Panc1 (cell line): ENCODE results near the gene LLGL2. TPM values are rescaled to one million over a fixed set of nuclear protein-coding genes. Genes with fewer than 3 reads are reported as not detected.

ENCODE experiments used
- ATAC-seq: fragments of 200-7000 bp; cut with Tn5 transposase; 2 replicates; pipeline ENCODE4 v1.9.1; 2020; ENCODE audit warnings: mild to moderate bottlenecking, moderate library complexity
- BruUV-seq: library from RNA; stranded (reverse); fragments of 400-500 nt; replicated peaks from 2 replicates; lab custom pipeline; 2021; lab: Mats Ljungman, UMichigan
- CTCF ChIA-PET: fragments of 300-600 bp; sonication (Branson Sonifier 250); formaldehyde crosslinking; loops from one replicate; lab custom pipeline; 2022; ENCODE audit warnings: antibody characterized with exemption; lab: Charles Lee
- POLR2A ChIA-PET: fragments of 300-600 bp; sonication (Branson Sonifier 250); formaldehyde crosslinking; loops from one replicate; lab custom pipeline; 2022; ENCODE audit warnings: antibody characterized with exemption; lab: Charles Lee
- DNase-seq: peaks from one replicate; pipeline ENCODE4 v3.0.0-alpha.2; 2010; ENCODE audit warnings: low read depth, low spot score
- H3K27ac ChIP-seq: 2 replicates; pipeline ENCODE4 v1.5.1; 2011; ENCODE audit warnings: mild to moderate bottlenecking, low read length, inconsistent platforms
- H3K27me3 ChIP-seq: fragments of 200-500 bp; sonication (Bioruptor generic); 2 replicates; pipeline ENCODE4 v1.6.0; 2014; ENCODE audit warnings: low read length, inconsistent platforms; ENCODE audit not compliant: control insufficient read depth, insufficient read depth
- H3K36me3 ChIP-seq: fragments of 200-500 bp; sonication (Bioruptor generic); 2 replicates; pipeline ENCODE4 v1.5.1; 2014; ENCODE audit warnings: inconsistent platforms, mild to moderate bottlenecking, low read length, moderate library complexity; ENCODE audit not compliant: control insufficient read depth, insufficient read depth
- H3K4me1 ChIP-seq: 2 replicates; pipeline ENCODE4 v1.5.1; 2011; ENCODE audit warnings: inconsistent platforms, mild to moderate bottlenecking, low read length, moderate library complexity; ENCODE audit not compliant: control insufficient read depth, insufficient read depth
- H3K4me3 ChIP-seq, 2 experiments: 2 replicates each; pipeline ENCODE4 v1.5.1; 2011 to 2012; ENCODE audit warnings: low read depth in 2 of 2, low read length in 2 of 2, mild to moderate bottlenecking in 2 of 2, inconsistent platforms in 1 of 2, moderate library complexity in 1 of 2
- H3K9me3 ChIP-seq: fragments of 200-500 bp; sonication (Bioruptor generic); 2 replicates; pipeline ENCODE4 v1.5.1; 2014; ENCODE audit warnings: low read depth, mild to moderate bottlenecking, inconsistent platforms, low read length, moderate library complexity; ENCODE audit not compliant: control insufficient read depth, insufficient read depth
- CTCF ChIP-seq: fragments of 450-650 bp; IDR thresholded peaks from 2 replicates; pipeline ENCODE4 v1.5.1; 2017; ENCODE audit warnings: mild to moderate bottlenecking
- POLR2AphosphoS5 ChIP-seq: IDR thresholded peaks from 2 replicates; pipeline ENCODE4 v1.6.1; 2012; ENCODE audit warnings: mild to moderate bottlenecking, low read depth, low read length, moderate library complexity
- REST ChIP-seq, 2 experiments: IDR thresholded peaks; 2 replicates each; pipeline ENCODE4 v1.6.1; 2011 to 2012; ENCODE audit warnings: low read depth in 2 of 2, control low read depth in 1 of 2, low read length in 1 of 2, mild to moderate bottlenecking in 1 of 2, moderate library complexity in 1 of 2; ENCODE audit not compliant: insufficient read depth in 1 of 2
- SIN3A ChIP-seq: IDR thresholded peaks from 2 replicates; pipeline ENCODE4 v1.6.1; 2012; ENCODE audit warnings: low read depth, mild to moderate bottlenecking, low read length, moderate library complexity, borderline replicate concordance; ENCODE audit not compliant: insufficient read depth
- TCF7L2 ChIP-seq: IDR thresholded peaks from 2 replicates; pipeline ENCODE4 v1.6.1; 2011; ENCODE audit warnings: mild to moderate bottlenecking, low read depth, low read length, inconsistent platforms
- in situ Hi-C: cut with HindIII; loops from 2 replicates; pipeline ENCODE4 v1.10.0; 2016; ENCODE audit warnings: low sequenced_read_pairs, low pct_unique_long_range_greater_than_20kb
- intact Hi-C: fragments of 100-400 bp; cut with micrococcal nuclease; formaldehyde crosslinking; loops from one replicate; pipeline ENCODE4 v1.10.0; 2022; ENCODE audit not compliant: unreplicated experiment
- total RNA-seq: library from RNA; stranded (reverse); gene quantifications from one replicate; pipeline ENCODE4 v1.2.1, GENCODE V29; 2021; ENCODE audit not compliant: unreplicated experiment

The LLGL2 gene
- total RNA-seq, 1 experiment from 2014 or later: 201 TPM

DNA sequence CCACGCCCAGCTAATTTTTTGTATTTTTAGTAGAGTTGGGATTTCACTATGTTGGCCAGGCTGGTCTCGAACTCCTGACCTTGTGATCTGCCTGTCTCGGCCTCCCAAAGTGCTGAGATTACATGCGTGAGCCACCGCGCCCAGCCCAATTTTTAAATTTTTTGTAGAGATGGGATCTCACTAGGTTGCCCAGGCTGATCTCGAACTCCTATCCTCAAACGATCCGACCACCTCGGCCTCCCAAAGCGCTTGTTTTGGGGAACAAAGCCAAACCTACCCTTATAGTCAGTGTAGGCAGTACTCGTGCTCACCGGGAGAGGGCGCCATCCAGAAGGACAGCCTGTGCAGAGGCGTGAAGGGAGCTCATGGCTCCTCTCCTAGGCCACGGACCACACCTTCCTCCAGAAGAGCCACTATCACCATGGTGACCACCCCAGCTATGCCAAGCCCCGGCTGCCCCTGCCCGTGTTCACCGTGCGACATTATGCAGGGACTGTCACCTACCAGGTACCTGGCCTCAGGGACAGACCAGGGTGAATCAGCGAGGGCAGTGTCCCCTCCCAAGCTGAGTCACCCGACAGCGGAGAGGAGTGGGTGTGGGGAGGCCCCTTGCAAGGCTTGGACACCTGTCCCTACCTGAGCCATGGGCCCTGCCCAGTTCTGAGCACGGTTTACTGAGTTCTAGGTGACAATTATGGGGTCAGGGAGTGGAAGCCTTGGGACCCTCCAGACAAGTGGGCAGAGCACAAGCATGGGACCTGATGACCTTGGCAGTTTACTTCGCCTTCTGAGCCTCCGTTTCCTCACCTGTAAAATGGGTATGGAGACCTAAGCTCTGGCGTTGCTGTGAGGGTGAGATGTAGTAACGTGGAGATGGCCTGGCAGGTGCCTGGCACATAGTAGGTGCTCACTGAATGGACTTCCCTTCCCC is 75.8 kb downstream of the LLGL2 start:
- Histone ChIP-seq H3K36me3 (no peaks in the 10 kb centered on the region), H3K4me3 (no peak overlapping the region), H3K27ac (no peak overlapping the region), H3K27me3 (no peaks in the 10 kb centered on the region), H3K4me1 (no peaks in the 10 kb centered on the region), H3K9me3 (no peaks in the 10 kb centered on the region)
- intact Hi-C loops: no loop called here
- TF ChIP-seq SIN3A (no peak), TCF7L2 (no peak), CTCF (peak; percentile 95), POLR2AphosphoS5 (no peak), REST (IDR thresholded peaks at IDR 0.05; ENCODE audit: insufficient read depth in 1 of 2, low read depth in 2 of 2, low read length in 1 of 2) (no peak)
- ChIA-PET POLR2A (interaction anchor here (0.6 kb wide), 1 partner anchor 182 kb away, joined by 5 read pairs; no protein-coding TSS in a partner anchor), CTCF (interaction anchor here (0.5 to 2.9 kb wide), 15 partner anchors 8 to 172 kb away, joined by 3 to 12 read pairs (median 5); partner anchors contain the start of gene SMIM5)
- in situ Hi-C loops: no loop called here
- ATAC-seq (peak; percentile 80), DNase-seq (peak; percentile 33)
- no TSS peak for BruUV-seq

DNA sequence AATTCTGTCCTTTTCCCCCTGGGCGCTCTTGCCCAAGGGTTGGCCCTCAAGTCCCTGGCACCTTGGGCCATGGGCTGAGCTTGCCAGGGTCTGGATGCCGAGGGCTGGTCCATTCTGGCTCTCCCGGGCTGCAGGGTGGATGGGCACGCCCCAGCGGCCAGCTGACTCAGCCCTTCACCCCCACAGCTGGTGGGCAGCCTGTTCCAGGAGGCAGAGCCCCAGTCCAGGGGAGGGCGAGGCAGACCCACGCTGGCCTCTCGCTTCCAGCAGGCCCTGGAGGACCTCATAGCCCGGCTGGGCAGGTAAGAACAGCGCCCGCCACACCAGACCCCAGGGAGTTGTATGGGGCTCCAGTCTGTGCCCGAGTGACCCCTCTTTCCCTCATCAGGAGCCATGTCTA is 77.1 kb downstream of the LLGL2 start:
- no peak overlapping the region for H3K27ac ChIP-seq
- DNase-seq: no peak
- no TSS peak for BruUV-seq
- H3K4me1 ChIP-seq: no peaks in the 10 kb centered on the region
- no peaks in the 10 kb centered on the region for H3K27me3 ChIP-seq
- no peaks in the 10 kb centered on the region for H3K36me3 ChIP-seq
- intact Hi-C loops: no loop called here
- ChIA-PET CTCF (interaction anchor here (2.7 to 2.9 kb wide), 2 partner anchors 12 to 30 kb away, joined by 12 read pairs; partner anchors contain the start of gene SMIM5), POLR2A (no interaction called here)
- no peak overlapping the region for H3K4me3 ChIP-seq
- ATAC-seq: 0 out of 2 replicates have a peak, but pooled peaks have one; percentile 22
- TF ChIP-seq SIN3A: no peak
- TF ChIP-seq POLR2AphosphoS5: no peak
- no peak for TF ChIP-seq REST (IDR thresholded peaks at IDR 0.05; ENCODE audit: insufficient read depth in 1 of 2, low read depth in 2 of 2, low read length in 1 of 2)
- no peak for TF ChIP-seq TCF7L2
- no peak for TF ChIP-seq CTCF
- in situ Hi-C loops: no loop called here
- no peaks in the 10 kb centered on the region for H3K9me3 ChIP-seq
